Liver (tissue), 9 donors: ENCODE measurements around the gene PTPN4. TPM values are rescaled to one million over a fixed set of nuclear protein-coding genes. Genes with fewer than 3 reads are reported as not detected.

Experiments used
- DNase-seq: peaks from one replicate; pipeline ENCODE4 v3.0.0-alpha.2; 2017; ENCODE audit warnings: low spot score
- H3K27ac ChIP-seq, 2 donors: one replicate each; pipeline ENCODE4 v1.7.0; 2013; ENCODE audit warnings: inconsistent platforms in 2 of 2, low read length in 2 of 2, control low read depth in 1 of 2, low read depth in 1 of 2, mild to moderate bottlenecking in 1 of 2
- H3K27me3 ChIP-seq, 4 donors: one replicate each; pipeline versions ENCODE4 v1.6.1 to v1.7.0; 2013; ENCODE audit warnings: low read length in 3 of 4, inconsistent platforms in 1 of 4, mild to moderate bottlenecking in 1 of 4, moderate library complexity in 1 of 4; ENCODE audit not compliant: control insufficient read depth in 4 of 4, insufficient read depth in 4 of 4
- H3K36me3 ChIP-seq, 4 donors: one replicate each; pipeline versions ENCODE4 v1.6.1 to v1.7.0; 2013; ENCODE audit warnings: low read length in 3 of 4, mild to moderate bottlenecking in 3 of 4, low read depth in 1 of 4, moderate library complexity in 1 of 4; ENCODE audit not compliant: control insufficient read depth in 4 of 4, insufficient read depth in 3 of 4
- H3K4me1 ChIP-seq, 4 donors: one replicate each; pipeline versions ENCODE4 v1.6.1 to v1.7.0; 2013; ENCODE audit warnings: low read length in 3 of 4, mild to moderate bottlenecking in 3 of 4, moderate library complexity in 1 of 4; ENCODE audit not compliant: control insufficient read depth in 4 of 4, insufficient read depth in 4 of 4
- H3K4me3 ChIP-seq, 3 donors: one replicate each; pipeline versions ENCODE4 v1.6.1 to v1.7.0; 2013; ENCODE audit warnings: low read length in 3 of 3, control low read depth in 1 of 3, low read depth in 1 of 3, mild to moderate bottlenecking in 1 of 3
- H3K9ac ChIP-seq, 2 donors: one replicate each; pipeline ENCODE4 v1.7.0; 2013; ENCODE audit warnings: low read length in 2 of 2, mild to moderate bottlenecking in 2 of 2, moderate library complexity in 2 of 2, control low read depth in 1 of 2, low read depth in 1 of 2
- H3K9me3 ChIP-seq, 4 donors: one replicate each; pipeline versions ENCODE4 v1.6.1 to v1.7.0; 2013; ENCODE audit warnings: low read length in 3 of 4; ENCODE audit not compliant: control insufficient read depth in 4 of 4
- CTCF ChIP-seq: fragments of 150-350 bp; IDR thresholded peaks from 2 replicates; pipeline ENCODE4 v1.5.1; 2017; ENCODE audit warnings: improper control_type of control experiment, low read depth, low read length; ENCODE audit not compliant: missing input control
- EGR1 ChIP-seq, 2 donors: IDR thresholded peaks; 2 replicates each; pipeline ENCODE4 v1.6.1; 2016 to 2018; ENCODE audit warnings: antibody characterized with exemption in 2 of 2, low read depth in 2 of 2
- FOXA1 ChIP-seq: IDR thresholded peaks from 2 replicates; pipeline ENCODE4 v1.6.1; 2016; ENCODE audit warnings: antibody characterized with exemption
- GABPA ChIP-seq, 2 donors: IDR thresholded peaks in 1 of 2; conservative IDR thresholded peaks in 1 of 2; 2 replicates each; pipeline ENCODE4 v1.6.1; 2016; ENCODE audit warnings: antibody characterized with exemption in 2 of 2, mild to moderate bottlenecking in 1 of 2, moderate library complexity in 1 of 2
- HNF4G ChIP-seq: IDR thresholded peaks from 2 replicates; pipeline ENCODE4 v1.6.1; 2016; ENCODE audit warnings: antibody characterized with exemption
- JUND ChIP-seq, 2 donors: IDR thresholded peaks; 2 replicates each; pipeline ENCODE4 v1.6.1; 2016; ENCODE audit warnings: antibody characterized with exemption in 2 of 2
- NR2F2 ChIP-seq: IDR thresholded peaks from 2 replicates; pipeline ENCODE4 v1.6.1; 2016; ENCODE audit warnings: antibody characterized with exemption
- RAD21 ChIP-seq, 2 donors: IDR thresholded peaks; 2 replicates each; pipeline ENCODE4 v1.6.1; 2016; ENCODE audit warnings: antibody characterized with exemption in 2 of 2, mild to moderate bottlenecking in 2 of 2
- RXRA ChIP-seq, 2 donors: IDR thresholded peaks; 2 replicates each; pipeline ENCODE4 v1.6.1; 2017 to 2018; ENCODE audit warnings: antibody characterized with exemption in 2 of 2, mild to moderate bottlenecking in 1 of 2
- SP1 ChIP-seq: IDR thresholded peaks from 2 replicates; pipeline ENCODE4 v1.6.1; 2018; ENCODE audit warnings: antibody characterized with exemption, mild to moderate bottlenecking
- TAF1 ChIP-seq: conservative IDR thresholded peaks from 2 replicates; pipeline ENCODE4 v1.6.1; 2016; ENCODE audit warnings: antibody characterized with exemption, mild to moderate bottlenecking
- YY1 ChIP-seq: IDR thresholded peaks from 2 replicates; pipeline ENCODE4 v1.6.1; 2016; ENCODE audit warnings: antibody characterized with exemption, mild to moderate bottlenecking
- ZBTB33 ChIP-seq: IDR thresholded peaks from 2 replicates; pipeline ENCODE4 v1.6.1; 2016; ENCODE audit warnings: antibody characterized with exemption
- WGBS: extraction: QIAGEN DNeasy Blood & Tissue Kit; methylation state at CpG from one replicate; pipeline ENCODE4 v1.1.7; 2013; 5-methylcytosine and 5-hydroxymethylcytosine counted together
- polyA plus RNA-seq, 2 donors: library from polyadenylated mRNA; stranded (reverse) in 1 of 2; unstranded in 1 of 2; fragments of 200-250 nt in 1 of 2; fragments of >200 nt in 1 of 2; fragmentation: Nextera tagmentation in 1 of 2; extraction: Ambion mirVana in 1 of 2; gene quantifications; one replicate each; pipeline versions ENCODE4 v1.2.1 to v1.2.3, GENCODE V29; 2013 to 2015
- total RNA-seq, 2 donors: library from RNA; depleted of rRNA; stranded (reverse); fragments of >200 nt; gene quantifications; one replicate each; pipeline ENCODE4 v1.2.3, GENCODE V29; 2014
- TF ChIP-seq, protein P1 (sequence below): IDR thresholded peaks from 2 replicates; pipeline ENCODE4 v1.6.1; 2016; ENCODE audit warnings: antibody characterized with exemption
- TF ChIP-seq, protein P2 (sequence below): IDR thresholded peaks from 2 replicates; pipeline ENCODE4 v1.6.1; 2016; ENCODE audit warnings: antibody characterized with exemption
- TF ChIP-seq, protein P3 (sequence below): IDR thresholded peaks from 2 replicates; pipeline ENCODE4 v1.6.1; 2016; ENCODE audit warnings: antibody characterized with exemption, mild to moderate bottlenecking
- donor health status: healthy.
- donor health status: healthy.
- donor health status: healthy.
- donor health status: healthy.
- donor health status: healthy.

The PTPN4 gene
- total and polyA plus RNA-seq, 4 donors = 4.2 to 34.6 (median 9.5) TPM

DNA sequence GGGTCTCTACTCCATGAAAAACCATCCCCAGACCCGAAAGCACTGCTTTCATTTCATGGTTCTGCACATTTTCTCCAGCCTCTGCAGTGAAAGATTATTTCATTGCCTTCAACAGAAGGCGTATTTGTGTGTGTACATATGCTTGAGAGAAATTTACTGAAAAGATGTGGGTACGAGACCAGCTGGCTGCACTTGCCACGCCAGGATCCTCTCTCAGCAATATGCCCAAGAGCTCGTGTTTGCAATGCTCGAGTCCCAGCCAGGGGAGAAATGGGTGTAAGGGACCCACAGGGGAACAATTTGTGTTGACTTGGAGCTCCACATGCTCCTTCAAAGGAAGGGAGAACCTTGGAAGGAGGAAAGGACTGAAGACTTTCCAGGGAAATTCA, 43.4 kb upstream of the PTPN4 start:
- DNase-seq = no peak
- Histone ChIP-seq H3K4me1 (peaks cover 0 to 4% (median 4%) of the 10 kb centered on the region in 4 donors), H3K27ac (no peak overlapping the region), H3K4me3 (no peak overlapping the region), H3K9me3 (no peaks in the 10 kb centered on the region), H3K36me3 (no peaks in the 10 kb centered on the region), H3K27me3 (no peaks in the 10 kb centered on the region), H3K9ac (no peak overlapping the region)
- TF ChIP-seq JUND (IDR thresholded peaks at IDR 0.05) (no peak), EGR1 (IDR thresholded peaks at IDR 0.05; ENCODE audit: low read depth in 2 of 2) (no peak), CTCF (no peak), RXRA (IDR thresholded peaks at IDR 0.05) (no peak), FOXA1 (no peak), TAF1 (no peak), SP1 (no peak), YY1 (no peak), NR2F2 (no peak), HNF4G (no peak), ZBTB33 (no peak), GABPA (IDR thresholded peaks at IDR 0.05 in 1 of 2, conservative IDR thresholded peaks at IDR 0.05 in 1 of 2) (no peak), RAD21 (IDR thresholded peaks at IDR 0.05) (no peak)
- TF ChIP-seq, protein P1, sequence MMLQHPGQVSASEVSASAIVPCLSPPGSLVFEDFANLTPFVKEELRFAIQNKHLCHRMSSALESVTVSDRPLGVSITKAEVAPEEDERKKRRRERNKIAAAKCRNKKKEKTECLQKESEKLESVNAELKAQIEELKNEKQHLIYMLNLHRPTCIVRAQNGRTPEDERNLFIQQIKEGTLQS = no peak
- TF ChIP-seq, protein P2, sequence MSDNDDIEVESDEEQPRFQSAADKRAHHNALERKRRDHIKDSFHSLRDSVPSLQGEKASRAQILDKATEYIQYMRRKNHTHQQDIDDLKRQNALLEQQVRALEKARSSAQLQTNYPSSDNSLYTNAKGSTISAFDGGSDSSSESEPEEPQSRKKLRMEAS = no peak
- TF ChIP-seq, protein P3, sequence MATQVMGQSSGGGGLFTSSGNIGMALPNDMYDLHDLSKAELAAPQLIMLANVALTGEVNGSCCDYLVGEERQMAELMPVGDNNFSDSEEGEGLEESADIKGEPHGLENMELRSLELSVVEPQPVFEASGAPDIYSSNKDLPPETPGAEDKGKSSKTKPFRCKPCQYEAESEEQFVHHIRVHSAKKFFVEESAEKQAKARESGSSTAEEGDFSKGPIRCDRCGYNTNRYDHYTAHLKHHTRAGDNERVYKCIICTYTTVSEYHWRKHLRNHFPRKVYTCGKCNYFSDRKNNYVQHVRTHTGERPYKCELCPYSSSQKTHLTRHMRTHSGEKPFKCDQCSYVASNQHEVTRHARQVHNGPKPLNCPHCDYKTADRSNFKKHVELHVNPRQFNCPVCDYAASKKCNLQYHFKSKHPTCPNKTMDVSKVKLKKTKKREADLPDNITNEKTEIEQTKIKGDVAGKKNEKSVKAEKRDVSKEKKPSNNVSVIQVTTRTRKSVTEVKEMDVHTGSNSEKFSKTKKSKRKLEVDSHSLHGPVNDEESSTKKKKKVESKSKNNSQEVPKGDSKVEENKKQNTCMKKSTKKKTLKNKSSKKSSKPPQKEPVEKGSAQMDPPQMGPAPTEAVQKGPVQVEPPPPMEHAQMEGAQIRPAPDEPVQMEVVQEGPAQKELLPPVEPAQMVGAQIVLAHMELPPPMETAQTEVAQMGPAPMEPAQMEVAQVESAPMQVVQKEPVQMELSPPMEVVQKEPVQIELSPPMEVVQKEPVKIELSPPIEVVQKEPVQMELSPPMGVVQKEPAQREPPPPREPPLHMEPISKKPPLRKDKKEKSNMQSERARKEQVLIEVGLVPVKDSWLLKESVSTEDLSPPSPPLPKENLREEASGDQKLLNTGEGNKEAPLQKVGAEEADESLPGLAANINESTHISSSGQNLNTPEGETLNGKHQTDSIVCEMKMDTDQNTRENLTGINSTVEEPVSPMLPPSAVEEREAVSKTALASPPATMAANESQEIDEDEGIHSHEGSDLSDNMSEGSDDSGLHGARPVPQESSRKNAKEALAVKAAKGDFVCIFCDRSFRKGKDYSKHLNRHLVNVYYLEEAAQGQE = no peak
- WGBS = 92% methylated on average over 6 of the region's 6 CpGs
